ENCODE measurements around the gene ZNF609. TPM values are rescaled to one million over a fixed set of nuclear protein-coding genes. Genes with fewer than 3 reads are reported as not detected.

The ZNF609 gene
- total RNA-seq, 1 donor from 2014 or later, result 16.0 TPM

GRCh38 chr15:64618540-64618939 is 158.2 kb downstream of the ZNF609 start:
- DNase-seq (ENCODE audit: low spot score in 2 of 2), result no peak
- Histone ChIP-seq H3K36me3 (peaks cover 0 to 4% of the 10 kb centered on the region in 2 donors), H3K9me3 (no peaks in the 10 kb centered on the region), H3K4me3 (no peak overlapping the region), H3K4me1 (peaks cover 2 to 11% of the 10 kb centered on the region in 2 donors), H3K27me3 (no peaks in the 10 kb centered on the region), H3K27ac (no peak overlapping the region)
- no peak for TF ChIP-seq CTCF (IDR thresholded peaks at IDR 0.05)
- intact Hi-C loops (cut with DNase I), result no loop called here

GRCh38 chr15:64619880-64620839 is 159.8 kb downstream of the ZNF609 start:
- Histone ChIP-seq H3K36me3 (peaks cover 0 to 4% of the 10 kb centered on the region in 2 donors), H3K9me3 (no peaks in the 10 kb centered on the region), H3K27me3 (no peaks in the 10 kb centered on the region), H3K4me3 (no peak overlapping the region), H3K4me1 (peaks cover 2 to 11% of the 10 kb centered on the region in 2 donors), H3K27ac (no peak overlapping the region)
- no peak for TF ChIP-seq CTCF (IDR thresholded peaks at IDR 0.05)
- no peak for DNase-seq (ENCODE audit: low spot score in 2 of 2)
- intact Hi-C loops (cut with DNase I), result no loop called here

GRCh38 chr15:64621056-64621455 is 160.7 kb downstream of the ZNF609 start:
- H3K9me3 ChIP-seq, result no peaks in the 10 kb centered on the region
- H3K36me3 ChIP-seq, result peaks cover 0 to 4% of the 10 kb centered on the region in 2 donors
- intact Hi-C loops (cut with DNase I), result no loop called here
- H3K4me1 ChIP-seq, result peaks cover 2 to 11% of the 10 kb centered on the region in 2 donors
- TF ChIP-seq CTCF (IDR thresholded peaks at IDR 0.05), result no peak
- H3K4me3 ChIP-seq, result no peak overlapping the region
- DNase-seq (ENCODE audit: low spot score in 2 of 2), result no peak
- no peak overlapping the region for H3K27ac ChIP-seq
- H3K27me3 ChIP-seq, result no peaks in the 10 kb centered on the region

GRCh38 chr15:64622410-64623260 is 162.3 kb downstream of the ZNF609 start:
- intact Hi-C loops (cut with DNase I), result no loop called here
- no peak overlapping the region for H3K27ac ChIP-seq
- H3K36me3 ChIP-seq, result peaks cover 0 to 4% of the 10 kb centered on the region in 2 donors
- no peaks in the 10 kb centered on the region for H3K9me3 ChIP-seq
- H3K4me3 ChIP-seq, result no peak overlapping the region
- TF ChIP-seq CTCF (IDR thresholded peaks at IDR 0.05), result no peak
- peaks cover 2 to 11% of the 10 kb centered on the region in 2 donors for H3K4me1 ChIP-seq
- H3K27me3 ChIP-seq, result no peaks in the 10 kb centered on the region
- no peak for DNase-seq (ENCODE audit: low spot score in 2 of 2)

- no peaks in the 10 kb centered on the region for H3K9me3 ChIP-seq
- peaks cover 2 to 11% of the 10 kb centered on the region in 2 donors for H3K4me1 ChIP-seq
- no peaks in the 10 kb centered on the region for H3K27me3 ChIP-seq
- DNase-seq (ENCODE audit: low spot score in 2 of 2), result no peak
- no peak overlapping the region for H3K4me3 ChIP-seq
- intact Hi-C loops (cut with DNase I), result no loop called here
- no peak for TF ChIP-seq CTCF (IDR thresholded peaks at IDR 0.05)
- no peak overlapping the region for H3K27ac ChIP-seq
- peaks cover 0 to 4% of the 10 kb centered on the region in 2 donors for H3K36me3 ChIP-seq
These were observed 163.1 kb downstream of the ZNF609 start for GRCh38 chr15:64623347-64623996.

Measured in ascending aorta (tissue), 2 donors.